GM12874 (cell line): ENCODE measurements around the gene CLIC4.

Source experiments
- TF ChIP-seq, protein P1 (sequence below): IDR thresholded peaks from 2 replicates; pipeline ENCODE4 v1.5.1; 2011; ENCODE audit warnings: low read depth, mild to moderate bottlenecking, control low read depth, low read length, moderate library complexity; ENCODE audit not compliant: insufficient read depth

The CLIC4 gene

DNA sequence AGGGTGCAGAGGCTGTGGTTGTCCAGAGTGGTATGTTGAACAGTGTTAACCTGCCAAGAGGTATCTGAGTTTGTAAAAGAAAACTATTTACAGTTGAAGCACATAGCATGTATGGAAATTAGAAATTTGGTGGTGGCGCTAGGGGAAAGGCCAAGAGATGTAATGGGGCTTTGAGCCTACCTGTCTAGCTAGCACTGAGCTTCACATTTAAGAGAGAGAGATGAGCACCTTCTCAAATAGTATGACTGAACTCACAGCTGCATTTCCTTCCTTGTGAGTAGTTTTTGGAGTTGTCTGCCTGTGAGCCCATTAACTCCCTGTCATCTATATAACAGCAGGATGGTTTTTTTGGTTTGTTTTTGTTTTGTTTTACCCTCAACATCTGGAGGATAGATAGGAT lies 4.0 kb downstream of the CLIC4 start:
- TF ChIP-seq, protein P1, sequence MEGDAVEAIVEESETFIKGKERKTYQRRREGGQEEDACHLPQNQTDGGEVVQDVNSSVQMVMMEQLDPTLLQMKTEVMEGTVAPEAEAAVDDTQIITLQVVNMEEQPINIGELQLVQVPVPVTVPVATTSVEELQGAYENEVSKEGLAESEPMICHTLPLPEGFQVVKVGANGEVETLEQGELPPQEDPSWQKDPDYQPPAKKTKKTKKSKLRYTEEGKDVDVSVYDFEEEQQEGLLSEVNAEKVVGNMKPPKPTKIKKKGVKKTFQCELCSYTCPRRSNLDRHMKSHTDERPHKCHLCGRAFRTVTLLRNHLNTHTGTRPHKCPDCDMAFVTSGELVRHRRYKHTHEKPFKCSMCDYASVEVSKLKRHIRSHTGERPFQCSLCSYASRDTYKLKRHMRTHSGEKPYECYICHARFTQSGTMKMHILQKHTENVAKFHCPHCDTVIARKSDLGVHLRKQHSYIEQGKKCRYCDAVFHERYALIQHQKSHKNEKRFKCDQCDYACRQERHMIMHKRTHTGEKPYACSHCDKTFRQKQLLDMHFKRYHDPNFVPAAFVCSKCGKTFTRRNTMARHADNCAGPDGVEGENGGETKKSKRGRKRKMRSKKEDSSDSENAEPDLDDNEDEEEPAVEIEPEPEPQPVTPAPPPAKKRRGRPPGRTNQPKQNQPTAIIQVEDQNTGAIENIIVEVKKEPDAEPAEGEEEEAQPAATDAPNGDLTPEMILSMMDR = no peak

DNA sequence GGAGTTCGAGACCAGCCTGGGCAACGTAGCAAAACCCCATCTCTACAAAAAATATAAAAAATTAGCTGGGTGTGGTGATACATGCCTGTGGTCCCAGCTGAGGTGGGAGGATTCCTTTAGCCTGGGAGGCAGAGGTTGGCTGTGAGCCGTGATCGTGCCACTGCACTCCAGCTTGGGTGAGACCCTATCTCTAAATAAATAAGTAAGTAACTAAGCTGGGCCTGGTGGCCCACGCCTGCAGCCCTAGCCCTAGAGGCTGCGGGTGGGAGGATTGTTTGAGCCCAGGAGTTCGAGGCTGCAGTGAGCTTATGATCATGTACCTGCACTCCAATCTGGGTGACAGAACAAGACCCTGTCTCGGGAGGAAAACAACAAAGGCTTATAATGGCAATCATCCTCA lies 4.6 kb downstream of the CLIC4 start:
- TF ChIP-seq, protein P1 = no peak

DNA sequence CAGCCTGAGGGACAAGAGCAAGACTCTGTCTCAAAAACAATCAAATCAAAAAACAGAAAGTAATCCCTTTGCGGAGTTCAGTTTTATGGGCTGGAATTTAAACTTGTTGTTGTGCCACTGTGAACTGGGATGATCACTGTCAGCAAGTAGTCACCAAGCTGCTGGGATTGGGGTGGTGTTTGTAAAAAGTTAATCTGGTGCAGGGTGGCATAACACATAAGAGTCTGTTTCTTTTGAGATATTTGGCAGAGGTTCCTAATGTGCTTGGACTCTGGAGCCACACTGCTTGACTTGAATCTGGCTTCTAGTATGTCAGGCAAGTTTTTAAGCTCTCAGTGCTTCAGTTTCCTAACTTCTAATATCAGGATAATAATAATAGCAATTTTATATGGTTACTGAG lies 6.6 kb downstream of the CLIC4 start:
- TF ChIP-seq, protein P1 = no peak

DNA sequence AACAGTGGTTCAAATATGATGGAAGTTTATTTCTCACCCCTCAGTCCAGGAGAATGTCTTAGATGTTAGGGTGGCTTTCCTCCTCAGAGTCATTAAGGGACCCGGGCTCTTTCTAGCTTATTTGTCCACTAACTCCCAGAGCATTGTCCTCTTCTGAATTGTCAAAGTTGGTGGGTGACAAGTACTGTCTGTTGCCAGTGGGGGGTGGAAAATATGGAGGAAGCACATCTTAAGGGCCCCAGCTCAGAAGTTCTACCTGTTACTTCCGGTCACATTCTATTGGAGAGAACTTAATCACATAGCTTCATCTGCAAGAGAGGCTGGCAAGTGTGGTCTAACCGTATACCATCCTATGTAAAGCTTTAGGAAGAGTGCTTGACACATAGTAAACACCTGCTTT lies 7.1 kb downstream of the CLIC4 start:
- TF ChIP-seq, protein P1 = no peak

DNA sequence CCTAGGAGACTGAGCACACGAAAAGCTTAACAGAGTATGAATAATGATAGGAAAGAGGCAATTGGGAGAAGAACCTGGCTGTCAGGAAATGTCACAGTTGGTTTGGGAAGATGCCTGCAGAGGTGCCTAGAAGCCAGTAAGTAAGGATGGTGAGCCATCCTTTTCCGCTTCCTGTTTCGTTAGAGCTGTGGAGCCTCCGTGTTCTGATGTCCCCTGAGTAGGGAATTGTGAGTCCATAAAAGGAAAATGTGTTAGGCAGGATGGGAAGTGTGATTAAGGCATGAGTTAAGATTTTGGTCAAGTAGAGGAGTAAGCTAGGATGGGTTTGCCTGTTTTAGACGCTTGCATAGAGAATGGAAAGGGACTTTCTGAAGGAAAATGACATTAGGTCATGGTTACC lies 9.0 kb downstream of the CLIC4 start:
- TF ChIP-seq, protein P1 = no peak

DNA sequence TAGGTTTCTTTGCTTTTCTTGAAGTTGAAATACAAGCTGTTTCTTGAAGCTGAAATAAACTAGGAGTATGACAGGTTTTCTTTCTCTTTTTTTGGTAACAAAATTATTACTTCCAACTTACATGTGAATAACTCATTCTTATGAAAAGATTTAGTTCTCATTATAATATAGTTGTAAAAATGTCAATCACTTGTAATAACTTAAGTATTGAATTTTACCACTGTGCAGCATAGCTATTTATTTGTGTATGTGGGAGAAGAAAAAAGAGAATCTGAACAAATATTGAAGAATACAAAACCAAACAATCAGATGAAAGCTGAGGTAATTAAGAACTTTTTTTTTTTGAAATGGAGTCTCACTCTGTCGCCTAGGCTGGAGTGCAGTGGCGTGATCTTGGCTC lies 11.1 kb downstream of the CLIC4 start:
- TF ChIP-seq, protein P1 = no peak

DNA sequence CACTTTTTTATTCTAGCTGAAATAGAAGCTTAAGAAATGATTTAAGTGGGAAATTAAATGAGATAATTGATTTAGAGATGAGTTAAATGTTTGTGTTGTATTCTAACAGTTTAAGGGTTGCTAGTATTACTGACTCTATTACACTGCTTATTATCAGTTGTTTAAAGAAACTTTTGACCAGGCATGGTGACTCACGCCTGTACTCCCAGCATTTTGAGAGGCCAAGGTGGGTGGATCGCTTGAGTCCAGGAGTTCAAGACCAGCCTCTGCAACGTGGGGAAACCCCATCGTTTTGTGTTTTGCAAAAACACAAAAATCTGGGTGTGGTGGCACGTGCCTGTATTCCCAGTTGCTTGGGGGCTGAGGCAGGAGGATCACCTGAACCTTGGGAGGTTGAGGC lies 14.2 kb downstream of the CLIC4 start:
- TF ChIP-seq, protein P1 = no peak

DNA sequence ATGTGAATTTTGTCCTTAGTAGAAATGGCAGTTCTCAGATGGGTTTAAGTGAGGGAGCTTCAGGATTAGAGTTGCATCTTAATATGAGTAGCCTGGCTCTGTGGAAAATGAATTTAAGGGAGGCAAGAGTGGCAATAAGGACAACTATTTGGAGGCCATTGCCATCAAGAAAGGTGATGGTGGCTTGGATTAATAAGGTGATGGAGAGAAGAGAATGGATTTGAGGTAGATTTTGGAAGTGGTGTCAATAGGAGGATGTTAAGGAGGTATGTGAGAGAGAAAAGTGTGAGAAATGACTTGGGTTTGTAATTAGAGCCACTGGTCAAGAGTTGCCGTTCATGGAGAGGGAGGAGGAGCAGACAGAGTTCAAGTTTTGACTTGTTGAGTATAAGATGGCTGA lies 16.3 kb downstream of the CLIC4 start:
- TF ChIP-seq, protein P1 = no peak
